ENCODE results near the gene RAE1. TPM values are rescaled to one million over a fixed set of nuclear protein-coding genes. Genes with fewer than 3 reads are reported as not detected.

Gene RAE1, protein sequence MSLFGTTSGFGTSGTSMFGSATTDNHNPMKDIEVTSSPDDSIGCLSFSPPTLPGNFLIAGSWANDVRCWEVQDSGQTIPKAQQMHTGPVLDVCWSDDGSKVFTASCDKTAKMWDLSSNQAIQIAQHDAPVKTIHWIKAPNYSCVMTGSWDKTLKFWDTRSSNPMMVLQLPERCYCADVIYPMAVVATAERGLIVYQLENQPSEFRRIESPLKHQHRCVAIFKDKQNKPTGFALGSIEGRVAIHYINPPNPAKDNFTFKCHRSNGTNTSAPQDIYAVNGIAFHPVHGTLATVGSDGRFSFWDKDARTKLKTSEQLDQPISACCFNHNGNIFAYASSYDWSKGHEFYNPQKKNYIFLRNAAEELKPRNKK
- total RNA-seq: 14.6 TPM
- long read RNA-seq, transcript RAE1-203 (12 exons, 2,639 nt): major isoform, 15 of 18 reads
- long read RNA-seq, partial matches to known transcripts: 2 of 18 reads
- long read RNA-seq, other reads (novel, unspliced or antisense): 0 of 18 reads

DNA sequence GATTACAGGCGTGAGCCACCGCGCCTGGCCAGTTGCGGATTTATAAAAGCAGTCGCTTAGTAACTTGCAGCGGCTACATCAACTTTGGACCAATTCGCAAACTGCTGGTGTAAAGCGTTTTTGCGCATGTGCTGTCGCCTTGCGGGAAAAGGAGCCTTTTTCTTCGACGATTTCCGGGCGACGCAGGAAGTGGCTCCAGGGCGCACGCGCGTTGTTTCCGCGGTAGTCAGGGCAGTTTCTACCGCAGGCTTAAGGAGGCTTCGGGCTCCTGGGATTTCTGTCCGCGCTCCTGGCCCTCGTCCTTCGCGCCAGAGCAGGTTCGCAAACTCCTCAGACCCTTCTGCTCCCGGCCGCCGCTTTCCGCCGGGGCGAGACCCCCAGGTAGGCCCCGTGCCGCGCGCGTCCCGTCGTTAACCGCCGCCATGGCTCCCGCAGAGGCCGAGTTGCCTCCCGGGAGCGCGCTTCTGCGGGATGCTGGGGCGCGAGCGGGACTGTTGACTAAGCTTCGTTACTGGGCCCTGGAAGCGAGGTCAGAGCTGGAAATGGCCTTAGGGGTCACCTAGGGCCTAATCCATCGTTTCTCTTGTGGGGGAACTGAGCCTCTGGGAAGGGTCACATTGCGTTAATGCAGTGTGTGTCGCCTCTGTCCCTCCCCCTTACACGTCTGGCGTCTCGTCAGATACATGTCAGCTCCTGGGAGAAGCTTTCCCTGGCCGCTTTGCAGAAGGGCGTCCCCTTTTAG is at the start of gene RAE1:
Gene RAE1, plus strand, starts transcription at position 214 of the 742 bp plus-strand sequence. CDS start 2,784 bp downstream, outside the sequence.
- intact Hi-C loops (cut with DNase I): no loop called here

DNA sequence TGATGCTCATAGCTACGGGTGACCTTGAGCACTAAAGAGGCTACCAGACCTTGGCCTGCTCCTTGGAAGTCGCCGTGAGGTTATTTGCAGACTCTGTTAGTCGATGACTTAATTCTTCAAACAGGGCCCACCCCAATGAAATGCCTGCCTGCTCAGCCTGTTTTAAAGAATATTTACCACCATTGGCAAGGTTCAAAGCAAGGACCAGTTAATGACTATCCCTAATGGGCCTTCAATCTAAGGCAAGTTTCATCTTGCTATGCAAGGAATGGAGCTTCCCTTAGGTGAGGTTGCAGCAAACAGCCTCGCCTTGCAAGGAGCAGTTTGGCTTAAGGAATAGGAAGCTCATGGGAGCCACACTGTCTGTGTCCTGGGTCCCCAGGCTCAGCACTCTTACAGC is 44.3 kb upstream of the RAE1 start:
- intact Hi-C loops (cut with DNase I): no loop called here
- ATAC-seq (no peak), DNase-seq (ENCODE audit: missing footprints) (no peak)

More for the DNA sequence above, at the start of gene RAE1:
- peak; percentile 94 for DNase-seq (ENCODE audit: missing footprints)
- peak; percentile 88 for ATAC-seq

DNA sequence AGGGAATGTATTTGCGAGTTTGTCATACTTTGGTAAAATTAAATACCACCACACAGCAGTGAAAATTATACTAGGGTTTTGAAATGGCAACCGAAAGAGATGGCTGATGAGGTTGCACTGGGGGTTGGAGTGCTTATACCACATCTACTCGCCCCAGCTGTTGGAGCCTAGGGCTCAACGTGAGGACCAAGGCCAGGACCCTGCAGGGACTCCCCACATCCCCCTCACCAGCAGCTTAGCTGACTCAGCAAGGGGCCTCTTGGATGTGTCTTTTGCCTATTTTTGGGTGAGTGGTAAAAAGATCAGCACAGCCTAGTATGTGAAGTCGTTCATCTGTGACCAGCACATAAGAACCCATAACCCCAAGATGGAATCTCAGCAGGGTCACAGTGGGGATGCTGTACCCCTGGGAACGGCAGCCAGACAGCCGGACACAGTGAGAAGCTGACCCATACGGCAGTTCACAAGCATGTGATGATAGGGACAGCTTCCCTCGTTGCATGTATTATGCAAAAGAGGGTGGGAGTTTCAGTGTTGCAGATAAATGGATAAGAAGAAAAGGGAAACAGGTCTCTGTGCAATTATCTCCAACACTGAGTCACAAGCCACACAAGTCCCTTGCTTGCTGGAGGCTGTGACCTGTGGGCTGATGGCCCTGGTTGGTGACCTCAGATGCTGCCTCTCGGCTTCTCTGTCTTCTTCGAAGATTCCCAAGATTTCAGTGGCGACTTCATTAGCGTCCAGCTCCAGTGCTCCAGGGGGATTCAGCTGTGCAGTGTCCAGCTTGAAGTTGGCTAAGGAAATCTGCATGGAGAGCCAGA is 42.4 kb upstream of the RAE1 start:
- ATAC-seq (peak; percentile 16), DNase-seq (ENCODE audit: missing footprints) (no peak)
- intact Hi-C loops (cut with DNase I): no loop called here

DNA sequence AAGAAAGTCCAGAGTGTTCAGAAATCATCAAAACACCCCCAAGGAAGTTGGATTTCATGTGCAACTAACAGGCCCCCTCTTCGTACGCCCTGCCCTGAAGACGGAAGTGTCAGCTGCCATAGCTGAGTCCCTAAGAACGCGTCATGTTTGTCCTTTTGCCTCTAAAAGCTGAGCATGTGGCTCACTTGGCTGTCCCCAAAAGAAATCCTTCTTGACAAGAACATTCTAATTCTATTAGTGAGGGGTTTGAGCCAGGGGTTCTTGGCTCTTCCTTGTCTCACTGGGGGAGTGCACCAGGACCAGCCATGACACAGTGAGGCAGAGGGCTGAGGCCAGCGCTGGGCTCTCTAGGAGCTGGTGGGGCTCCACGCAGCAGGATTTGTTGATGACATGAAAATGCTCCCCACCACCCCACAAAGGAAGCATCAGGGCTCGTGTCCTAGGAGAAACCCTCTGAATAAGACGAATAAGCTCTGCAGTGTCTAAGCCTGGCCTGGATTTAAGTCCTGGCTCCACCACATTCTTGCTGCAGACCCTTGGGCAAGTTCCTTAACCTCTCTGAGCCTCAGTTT is 41.4 kb upstream of the RAE1 start:
- DNase-seq (ENCODE audit: missing footprints): no peak
- no peak for ATAC-seq
- intact Hi-C loops (cut with DNase I): no loop called here

DNA sequence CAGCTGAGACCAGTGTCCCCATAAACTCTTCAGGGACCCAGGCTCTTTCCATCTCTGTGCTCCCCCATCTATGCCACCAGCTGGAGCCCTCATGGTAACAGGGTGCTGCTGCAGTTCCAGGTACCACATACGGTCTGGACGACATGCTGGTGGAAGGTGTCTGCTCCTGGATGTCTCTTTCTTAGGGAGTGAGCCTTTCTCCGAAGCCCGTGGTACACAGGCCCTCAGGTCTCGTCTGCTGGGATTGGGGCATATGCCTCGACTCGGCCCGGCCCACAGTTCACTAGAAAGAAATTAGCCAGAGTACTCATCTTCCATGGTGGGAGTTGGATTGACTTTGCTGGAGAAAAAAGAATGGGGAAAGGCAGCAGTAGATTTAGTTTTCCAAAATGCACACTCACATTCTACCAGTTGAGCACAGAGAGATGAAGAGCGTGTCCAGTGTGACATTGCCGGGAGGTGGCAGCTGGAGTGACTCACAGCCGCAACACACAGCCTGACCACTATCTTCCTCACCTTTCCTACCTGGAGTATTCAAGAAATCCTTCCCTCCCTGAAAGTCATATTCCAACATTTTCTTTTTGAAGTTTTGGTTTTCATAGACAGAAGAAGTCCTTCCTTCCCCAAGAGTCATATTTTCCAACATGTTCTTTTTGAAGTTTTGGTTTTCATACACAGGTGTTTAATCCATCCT is 40.1 kb upstream of the RAE1 start:
- DNase-seq (ENCODE audit: missing footprints) (no peak), ATAC-seq (no peak)
- intact Hi-C loops (cut with DNase I): no loop called here

DNA sequence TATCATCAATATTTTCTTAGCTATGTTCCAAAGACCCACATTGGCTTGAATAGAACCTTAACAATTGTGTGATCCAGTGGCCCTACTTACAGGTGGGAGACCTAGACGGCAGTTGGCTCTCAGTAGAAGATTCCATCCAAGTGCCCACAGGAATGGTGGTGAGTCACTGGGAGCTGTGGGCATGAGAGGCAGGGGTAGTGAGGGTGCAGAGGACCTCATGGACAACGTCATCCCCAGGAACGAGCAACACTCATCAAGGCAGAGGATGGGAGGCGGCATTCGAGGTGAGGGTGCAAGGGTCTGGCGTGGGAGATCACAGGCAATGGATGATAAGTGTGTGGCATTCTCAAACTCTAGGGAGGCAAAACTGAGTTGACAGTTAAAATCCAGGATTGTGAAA is 38.9 kb upstream of the RAE1 start:
- DNase-seq (ENCODE audit: missing footprints) (no peak), ATAC-seq (no peak)
- intact Hi-C loops (cut with DNase I): no loop called here

DNA sequence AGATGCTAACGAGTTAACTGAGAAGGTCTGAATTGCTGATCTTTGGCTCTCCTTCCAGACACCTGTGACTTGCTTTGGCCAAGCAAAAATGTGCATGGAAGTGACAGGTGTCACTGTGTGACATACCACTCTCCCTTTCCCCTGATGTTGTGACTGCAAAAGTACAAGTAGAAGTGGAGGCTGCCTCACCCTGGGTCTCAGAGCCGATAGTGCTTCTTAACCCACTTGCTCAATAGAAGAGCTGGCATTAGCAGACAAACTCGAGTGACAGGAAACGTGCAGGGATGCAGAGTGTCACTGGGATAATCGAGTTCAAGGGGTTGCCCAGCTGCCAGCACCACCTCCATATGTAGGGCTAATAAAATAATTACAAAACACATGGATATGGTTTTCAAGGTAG is 37.8 kb upstream of the RAE1 start:
- DNase-seq (ENCODE audit: missing footprints) (no peak), ATAC-seq (no peak)
- intact Hi-C loops (cut with DNase I): no loop called here

DNA sequence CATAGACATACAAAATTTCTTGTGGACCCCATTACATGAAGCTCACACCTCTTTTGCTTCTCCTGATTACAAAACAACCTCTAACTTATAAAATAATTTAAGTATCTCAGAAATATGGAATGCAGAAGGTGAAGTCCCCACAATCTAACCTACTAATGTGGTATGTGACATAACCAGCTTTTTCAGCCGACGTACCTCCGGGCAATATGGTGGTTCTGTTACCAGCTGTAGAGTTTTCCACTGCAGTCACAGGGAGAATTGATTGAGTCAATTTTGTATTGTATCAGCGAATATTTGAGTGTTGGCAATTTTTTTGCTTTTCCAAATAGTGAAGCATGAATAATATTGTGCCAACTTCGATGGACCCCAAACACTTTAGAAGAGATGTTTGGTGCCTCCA is 37.1 kb upstream of the RAE1 start:
- intact Hi-C loops (cut with DNase I): no loop called here
- DNase-seq (ENCODE audit: missing footprints): no peak
- ATAC-seq: no peak

DNA sequence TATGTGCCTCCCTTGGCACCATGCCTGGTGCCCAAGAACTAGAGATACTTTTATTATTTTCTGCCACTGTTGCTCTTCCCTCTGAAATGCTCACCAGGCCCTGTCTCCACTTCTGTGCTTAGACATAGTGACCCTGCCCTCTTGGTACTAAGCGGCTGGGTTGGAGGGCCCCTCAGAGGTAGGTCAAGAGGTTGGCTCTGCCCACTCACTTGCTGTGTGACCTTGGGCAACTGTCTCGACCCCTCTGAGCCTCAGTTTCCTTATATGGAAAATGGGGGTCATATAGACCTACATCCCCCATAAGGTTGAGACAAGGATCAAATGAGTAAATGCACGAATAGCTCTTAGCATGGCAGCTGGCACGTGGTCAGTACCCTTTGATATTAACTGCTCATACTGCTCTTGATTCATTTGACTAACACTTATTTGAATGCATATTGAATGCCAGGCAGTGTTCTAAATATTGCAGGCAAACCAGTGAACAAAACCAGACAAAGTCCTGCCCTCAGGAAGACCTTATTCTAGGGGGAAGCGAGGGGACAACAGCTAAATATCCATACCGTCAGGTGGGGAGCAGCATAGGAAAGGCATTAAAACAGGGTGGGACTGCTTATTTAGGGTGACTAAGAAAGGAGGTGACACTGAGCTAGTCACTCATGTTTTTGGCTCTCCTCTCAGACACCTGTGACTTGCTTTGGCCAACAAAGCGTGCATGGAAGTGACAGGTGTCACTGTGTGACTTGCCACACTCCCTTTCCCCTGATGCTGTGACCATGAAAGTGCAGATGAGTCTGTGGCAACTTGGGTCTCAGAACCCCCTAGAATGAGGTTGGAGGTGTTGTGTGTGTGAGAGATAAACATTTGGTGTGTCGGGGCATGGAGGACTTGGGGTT is 35.7 kb upstream of the RAE1 start:
- intact Hi-C loops (cut with DNase I): no loop called here
- no peak for DNase-seq (ENCODE audit: missing footprints)
- ATAC-seq: no peak

DNA sequence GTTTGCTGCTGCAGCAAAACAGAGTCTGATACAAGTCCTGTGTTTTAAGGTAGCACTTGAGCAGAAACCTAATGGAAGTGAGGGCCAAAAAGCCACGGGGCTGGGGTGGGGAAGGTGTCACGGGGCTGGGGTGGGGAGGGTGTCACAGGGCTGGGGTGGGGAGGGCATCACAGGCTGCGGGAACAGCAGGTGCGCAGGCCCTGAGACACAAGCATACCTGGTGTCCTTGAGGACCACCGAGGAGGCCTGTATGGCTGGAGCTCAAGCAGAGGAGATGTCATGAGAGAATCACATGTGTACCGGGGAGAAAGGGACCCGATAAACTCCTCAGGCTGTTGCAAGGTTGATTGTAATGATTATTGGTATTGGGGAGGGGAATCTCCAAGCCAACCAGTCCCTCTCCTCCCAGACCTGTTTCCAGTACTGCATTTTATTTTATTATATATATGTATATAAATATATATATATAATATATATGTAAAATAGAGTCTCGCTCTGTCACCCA is 35.0 kb upstream of the RAE1 start:
- intact Hi-C loops (cut with DNase I): no loop called here
- no peak for ATAC-seq
- no peak for DNase-seq (ENCODE audit: missing footprints)

DNA sequence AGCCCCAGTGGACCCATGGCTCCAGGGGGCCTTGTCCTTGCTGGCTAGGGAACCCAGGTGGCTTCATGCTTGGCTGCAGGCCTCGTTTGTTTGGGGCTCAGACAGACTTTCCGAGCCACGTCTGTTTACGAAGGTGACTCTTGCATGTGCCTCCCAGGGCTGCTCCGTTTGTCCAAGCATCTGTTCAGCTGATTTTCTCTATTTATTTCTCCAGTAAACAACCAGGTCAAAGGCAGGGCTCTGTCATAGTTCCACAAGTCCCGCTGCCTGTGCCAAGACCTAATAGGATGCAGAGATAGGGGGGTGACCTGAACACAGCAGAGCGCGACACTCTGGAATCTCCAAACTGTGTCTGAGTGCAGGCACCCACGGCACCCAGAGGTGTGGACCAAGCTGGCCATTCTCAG is 34.3 kb upstream of the RAE1 start:
- DNase-seq (ENCODE audit: missing footprints): no peak
- intact Hi-C loops (cut with DNase I): no loop called here
- no peak for ATAC-seq

DNA sequence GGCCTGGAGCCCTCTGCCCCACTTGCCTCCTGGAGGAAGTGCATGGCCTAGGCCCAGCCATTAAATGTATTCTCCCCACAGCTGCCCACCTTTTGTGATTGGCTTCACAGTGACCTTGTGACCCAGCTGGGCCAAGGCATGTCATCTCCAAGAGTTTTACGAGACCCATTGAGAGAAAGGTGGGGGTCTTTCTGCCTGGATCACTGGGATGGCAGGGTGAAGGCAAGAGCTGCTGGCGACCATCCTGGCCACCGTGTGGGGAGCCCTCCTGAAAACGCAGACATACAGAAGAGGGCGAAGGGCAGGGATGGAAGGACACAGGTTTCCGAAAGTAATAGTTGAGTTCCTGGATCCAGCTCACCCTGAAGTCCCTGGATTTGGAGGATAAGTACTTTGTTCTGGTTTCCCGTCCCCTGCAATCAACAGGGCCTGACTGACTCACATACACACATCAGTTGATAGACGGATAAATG is 33.7 kb upstream of the RAE1 start:
- intact Hi-C loops (cut with DNase I): no loop called here
- ATAC-seq (no peak), DNase-seq (ENCODE audit: missing footprints) (no peak)

DNA sequence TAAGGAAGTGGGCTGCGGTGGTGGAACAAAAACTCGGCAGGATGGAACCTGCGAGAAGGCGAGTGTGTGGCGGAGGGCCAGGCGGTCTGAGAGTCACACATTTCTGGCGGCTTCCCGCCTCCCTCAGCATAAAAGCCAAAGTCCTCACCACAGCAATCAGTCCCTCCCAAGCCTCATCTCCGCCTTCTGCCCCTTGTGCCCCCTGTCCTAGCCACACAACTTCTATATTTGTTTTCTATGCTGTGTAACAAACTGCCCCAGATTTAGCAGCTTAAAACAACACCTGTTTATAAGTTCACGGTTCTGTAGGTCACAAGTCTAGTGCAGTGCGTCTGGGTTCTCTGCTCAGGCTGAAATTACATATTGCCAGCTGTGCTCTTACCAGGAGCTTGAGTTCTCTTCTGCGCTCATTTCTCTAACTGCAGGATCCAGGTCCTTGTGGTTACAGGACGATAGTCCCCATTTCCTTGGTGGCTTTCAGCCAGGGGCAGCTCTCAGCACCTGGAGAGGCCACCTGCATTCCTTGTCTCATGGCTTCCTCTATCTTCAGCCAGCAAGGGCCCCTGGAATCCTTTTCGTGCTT is 33.2 kb upstream of the RAE1 start:
- intact Hi-C loops (cut with DNase I): no loop called here
- ATAC-seq: no peak
- DNase-seq (ENCODE audit: missing footprints): no peak

DNA sequence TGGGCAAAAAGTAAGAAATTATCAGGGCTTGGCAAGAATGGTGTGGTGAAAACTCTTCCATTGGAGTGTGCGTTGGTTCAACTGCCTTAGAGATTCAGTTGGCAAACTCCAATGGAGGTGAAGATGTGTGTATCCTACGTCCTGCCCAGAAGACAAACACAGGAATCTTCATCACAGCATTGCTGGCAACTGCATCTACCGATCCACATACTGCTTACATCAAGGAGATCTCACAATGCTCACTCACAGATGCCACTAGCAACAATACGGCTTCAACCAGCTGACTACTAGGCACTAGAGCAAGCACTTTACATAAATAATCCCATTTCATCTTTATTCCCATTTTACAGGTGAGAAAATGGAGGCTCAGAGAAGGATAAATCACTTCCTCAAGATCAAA is 31.5 kb upstream of the RAE1 start:
- intact Hi-C loops (cut with DNase I): no loop called here
- ATAC-seq (no peak), DNase-seq (ENCODE audit: missing footprints) (no peak)

DNA sequence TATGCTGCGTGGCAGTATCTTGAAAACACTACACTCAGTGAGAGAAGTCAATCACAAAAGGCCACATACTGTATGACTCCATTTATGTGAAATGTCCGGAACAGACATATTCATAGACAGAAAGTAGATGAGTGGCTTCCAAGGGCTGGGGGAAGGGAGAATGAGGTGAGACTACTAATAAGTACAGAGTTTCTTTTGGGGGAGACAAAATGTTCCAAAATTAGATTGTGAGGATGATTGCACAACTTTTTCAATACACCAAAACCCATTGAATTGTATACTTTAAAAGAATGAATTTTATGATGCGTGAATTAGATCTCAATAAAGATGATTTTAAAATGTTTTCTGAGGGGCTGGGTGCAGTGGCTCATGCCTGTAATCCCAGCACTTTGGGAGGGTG is 30.7 kb upstream of the RAE1 start:
- intact Hi-C loops (cut with DNase I): no loop called here
- ATAC-seq (no peak), DNase-seq (ENCODE audit: missing footprints) (no peak)

DNA sequence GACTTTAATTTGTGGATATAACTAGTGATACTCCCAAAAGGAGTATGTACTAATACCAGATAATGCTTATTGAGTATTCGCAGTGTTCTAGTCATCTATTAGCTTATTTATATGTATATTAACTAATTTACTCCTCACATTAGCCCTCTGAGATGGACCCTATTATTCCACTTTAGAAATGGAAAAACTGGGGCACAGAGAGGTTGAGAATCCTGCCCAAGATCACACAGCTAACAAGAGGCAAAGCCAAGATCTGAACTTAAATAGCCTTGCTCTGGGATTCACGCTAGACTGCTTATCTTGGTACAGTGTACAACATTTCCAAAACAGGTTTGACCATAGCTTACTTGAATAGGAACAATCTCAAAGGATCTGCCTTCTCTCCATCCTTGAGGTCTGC is 29.9 kb upstream of the RAE1 start:
- intact Hi-C loops (cut with DNase I): no loop called here
- DNase-seq (ENCODE audit: missing footprints): no peak
- no peak for ATAC-seq

DNA sequence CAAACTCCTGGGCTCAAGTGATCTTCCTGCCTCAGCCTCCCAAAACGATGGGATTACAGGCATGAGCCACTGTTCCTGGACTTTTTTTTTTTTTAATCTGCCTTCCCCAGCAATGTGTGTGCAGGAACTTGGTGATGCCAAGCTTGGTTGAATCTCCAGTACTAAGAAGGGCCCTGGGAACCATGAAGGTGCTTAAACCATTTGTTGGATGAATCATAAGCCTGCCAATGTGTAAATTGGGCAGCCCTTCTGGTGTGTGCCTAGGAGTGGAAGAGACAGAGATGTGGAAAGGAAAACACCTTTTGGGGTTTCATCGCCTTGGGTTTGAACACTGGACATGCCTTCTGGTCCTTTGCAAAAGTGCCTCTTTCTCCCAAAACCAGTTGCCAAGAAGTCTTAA is 28.6 kb upstream of the RAE1 start:
- no peak for ATAC-seq
- intact Hi-C loops (cut with DNase I): no loop called here

More for the DNA sequence above, 28.6 kb upstream of the RAE1 start:
- no peak for DNase-seq (ENCODE audit: missing footprints)
